Ascending aorta (tissue), 2 donors: ENCODE results near the gene STAT4. TPM values are rescaled to one million over a fixed set of nuclear protein-coding genes. Genes with fewer than 3 reads are reported as not detected.
A peak's percentile ranks its signal among the peaks of the same experiment; 100 is the strongest.
"Not testable (repeated sequence)": the region's sequence is repeated elsewhere in the genome, so short reads cannot be mapped to it uniquely, and the experiment has no call there.

Source experiments
- DNase-seq, 2 donors: peaks; one replicate each; pipeline ENCODE4 v3.0.0-alpha.2; 2019; ENCODE audit warnings: low spot score in 2 of 2
- H3K27ac ChIP-seq, 2 donors: fragments of 200-600 bp; sonication (generic); one replicate each; pipeline ENCODE4 v1.5.1; 2016 to 2017; ENCODE audit warnings: mild to moderate bottlenecking in 1 of 2
- H3K27me3 ChIP-seq: fragments of 200-600 bp; sonication (generic); one replicate; pipeline ENCODE4 v1.5.1; 2017
- H3K36me3 ChIP-seq, 2 donors: fragments of 200-600 bp; sonication (generic); one replicate each; pipeline ENCODE4 v1.5.1; 2016
- H3K4me1 ChIP-seq, 2 donors: fragments of 200-600 bp; sonication (generic); one replicate each; pipeline ENCODE4 v1.5.1; 2016 to 2017; ENCODE audit warnings: mild to moderate bottlenecking in 1 of 2
- H3K4me3 ChIP-seq, 2 donors: fragments of 200-600 bp; sonication (generic); one replicate each; pipeline ENCODE4 v1.5.1; 2016 to 2017; ENCODE audit warnings: mild to moderate bottlenecking in 1 of 2
- H3K9me3 ChIP-seq, 2 donors: fragments of 200-600 bp; sonication (generic); one replicate each; pipeline ENCODE4 v1.5.1; 2016
- intact Hi-C: fragments of 100-400 bp; cut with DNase I; formaldehyde crosslinking; loops from one replicate; pipeline ENCODE4 v1.15.1; 2023
- total RNA-seq: library from RNA; depleted of rRNA; stranded (reverse); fragments of >200 nt; gene quantifications from one replicate; pipeline ENCODE4 v1.1.0, GENCODE V29; 2016
- TF ChIP-seq, protein P1 (sequence below), 3 experiments: fragments of 200-600 bp in 2 of 3; fragments of 450-650 bp in 1 of 3; sonication (generic) in 2 of 3; IDR thresholded peaks; one replicate each; pipeline ENCODE4 v1.5.1; 2016 to 2019; ENCODE audit warnings: antibody characterized with exemption in 3 of 3, mild to moderate bottlenecking in 1 of 3, moderate library complexity in 1 of 3

The STAT4 gene
- total RNA-seq, 1 donor from 2014 or later: 0.85 TPM

GRCh38 chr2:190999058-190999457 is 151.7 kb downstream of the STAT4 start:
- no peaks in the 10 kb centered on the region for H3K9me3 ChIP-seq
- TF ChIP-seq, protein P1, sequence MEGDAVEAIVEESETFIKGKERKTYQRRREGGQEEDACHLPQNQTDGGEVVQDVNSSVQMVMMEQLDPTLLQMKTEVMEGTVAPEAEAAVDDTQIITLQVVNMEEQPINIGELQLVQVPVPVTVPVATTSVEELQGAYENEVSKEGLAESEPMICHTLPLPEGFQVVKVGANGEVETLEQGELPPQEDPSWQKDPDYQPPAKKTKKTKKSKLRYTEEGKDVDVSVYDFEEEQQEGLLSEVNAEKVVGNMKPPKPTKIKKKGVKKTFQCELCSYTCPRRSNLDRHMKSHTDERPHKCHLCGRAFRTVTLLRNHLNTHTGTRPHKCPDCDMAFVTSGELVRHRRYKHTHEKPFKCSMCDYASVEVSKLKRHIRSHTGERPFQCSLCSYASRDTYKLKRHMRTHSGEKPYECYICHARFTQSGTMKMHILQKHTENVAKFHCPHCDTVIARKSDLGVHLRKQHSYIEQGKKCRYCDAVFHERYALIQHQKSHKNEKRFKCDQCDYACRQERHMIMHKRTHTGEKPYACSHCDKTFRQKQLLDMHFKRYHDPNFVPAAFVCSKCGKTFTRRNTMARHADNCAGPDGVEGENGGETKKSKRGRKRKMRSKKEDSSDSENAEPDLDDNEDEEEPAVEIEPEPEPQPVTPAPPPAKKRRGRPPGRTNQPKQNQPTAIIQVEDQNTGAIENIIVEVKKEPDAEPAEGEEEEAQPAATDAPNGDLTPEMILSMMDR (IDR thresholded peaks at IDR 0.05): no peak
- no peaks in the 10 kb centered on the region for H3K27me3 ChIP-seq
- no peak for DNase-seq
- H3K4me3 ChIP-seq: no peak overlapping the region
- intact Hi-C loops: no loop called here
- H3K4me1 ChIP-seq: no peaks in the 10 kb centered on the region
- H3K27ac ChIP-seq: no peak overlapping the region
- peaks cover 56 to 95% of the 10 kb centered on the region in 2 donors for H3K36me3 ChIP-seq

DNA sequence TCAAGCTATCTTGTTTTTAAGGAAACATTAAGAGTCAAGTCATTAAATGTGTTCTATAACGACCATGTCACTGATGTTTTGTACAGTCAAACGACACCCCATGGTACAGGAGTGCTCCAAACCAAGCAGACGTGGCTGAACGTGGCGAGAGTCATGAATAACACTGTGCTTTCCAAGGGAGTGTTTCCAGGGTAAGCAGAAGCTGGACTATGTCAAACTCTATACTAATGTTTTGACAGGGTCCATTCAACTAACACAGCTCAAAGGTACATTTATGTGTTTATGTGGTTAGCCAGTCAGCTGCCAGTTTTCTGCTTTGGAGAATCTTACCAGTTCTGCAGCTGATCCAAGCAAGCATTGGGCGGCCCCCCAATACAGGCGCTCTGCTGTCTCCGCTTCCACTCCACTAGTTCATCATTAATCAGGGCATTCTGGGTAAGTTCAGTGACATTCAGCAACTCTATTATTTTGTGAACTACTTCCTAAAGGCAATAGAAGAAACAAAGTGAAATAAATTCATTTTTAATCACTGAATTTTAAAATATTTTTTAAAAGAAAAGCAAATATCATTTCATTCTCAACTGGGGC is 153.2 kb downstream of the STAT4 start:
- peaks cover 54 to 95% of the 10 kb centered on the region in 2 donors for H3K36me3 ChIP-seq
- no peaks in the 10 kb centered on the region for H3K27me3 ChIP-seq
- H3K9me3 ChIP-seq: no peaks in the 10 kb centered on the region
- DNase-seq: no peak
- intact Hi-C loops: no loop called here
- no peak overlapping the region for H3K27ac ChIP-seq
- TF ChIP-seq, protein P1 (IDR thresholded peaks at IDR 0.05): no peak
- H3K4me3 ChIP-seq: no peak overlapping the region
- H3K4me1 ChIP-seq: no peaks in the 10 kb centered on the region

GRCh38 chr2:190996947-190997346 is 153.8 kb downstream of the STAT4 start:
- H3K9me3 ChIP-seq: no peaks in the 10 kb centered on the region
- no peak overlapping the region for H3K4me3 ChIP-seq
- TF ChIP-seq, protein P1 (IDR thresholded peaks at IDR 0.05): no peak
- intact Hi-C loops: no loop called here
- no peaks in the 10 kb centered on the region for H3K4me1 ChIP-seq
- H3K27me3 ChIP-seq: no peaks in the 10 kb centered on the region
- peaks cover 54 to 90% of the 10 kb centered on the region in 2 donors for H3K36me3 ChIP-seq
- H3K27ac ChIP-seq: no peak overlapping the region
- DNase-seq: no peak

- DNase-seq: no peak
- TF ChIP-seq, protein P1 (IDR thresholded peaks at IDR 0.05): peak in 2 of 3 experiments; percentile 18 to 44
- Histone ChIP-seq H3K4me1 (no peaks in the 10 kb centered on the region), H3K27ac (no peak overlapping the region), H3K9me3 (no peaks in the 10 kb centered on the region), H3K27me3 (no peaks in the 10 kb centered on the region), H3K36me3 (peaks cover 55 to 85% of the 10 kb centered on the region in 2 donors), H3K4me3 (no peak overlapping the region)
- intact Hi-C loops: no loop called here
Observed at GRCh38 chr2:190996338-190996946, 154.4 kb downstream of the STAT4 start.

DNA sequence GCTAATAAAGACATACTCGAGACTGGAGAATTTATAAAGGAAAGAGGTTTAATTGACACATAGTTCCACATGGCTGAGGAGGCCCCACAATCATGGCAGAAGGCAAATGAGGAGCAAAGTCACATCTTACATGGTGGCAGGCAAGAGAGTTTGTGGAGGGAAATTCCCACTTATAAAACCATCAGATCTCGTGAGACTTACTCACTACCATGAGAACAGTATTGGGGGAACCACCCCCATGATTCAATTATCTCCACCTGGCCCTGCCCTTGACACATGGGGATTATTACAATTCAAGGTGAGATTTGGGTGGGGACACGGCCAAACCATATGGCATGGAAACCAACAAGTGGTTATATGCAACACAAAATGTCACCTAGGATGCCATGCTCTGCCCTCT is 155.5 kb downstream of the STAT4 start:
- H3K4me3 ChIP-seq, H3K9me3 ChIP-seq, intact Hi-C loops, H3K4me1 ChIP-seq, H3K27me3 ChIP-seq, DNase-seq, H3K27ac ChIP-seq: not testable (repeated sequence)
- peaks cover 59 to 86% of the 10 kb centered on the region in 2 donors for H3K36me3 ChIP-seq

DNA sequence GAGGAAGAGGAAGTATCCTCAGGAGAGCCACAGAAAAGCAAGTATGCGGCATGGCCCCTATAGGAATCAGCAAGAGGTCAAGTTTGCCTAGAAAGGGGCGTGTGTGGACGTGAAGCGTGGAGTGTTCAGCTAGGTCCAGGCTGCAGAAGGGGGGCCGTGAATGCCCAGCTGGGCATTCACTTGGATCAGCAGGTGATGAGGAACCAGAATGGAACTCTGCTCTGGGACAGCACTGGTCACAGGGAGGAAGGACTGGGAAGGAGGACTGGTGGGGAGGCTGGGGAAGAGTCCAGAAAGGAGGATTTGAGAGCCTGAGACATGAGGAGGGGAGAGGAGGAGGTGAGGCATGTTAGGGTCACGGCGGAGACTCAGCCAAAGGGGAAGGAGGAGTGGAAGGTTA is 156.6 kb downstream of the STAT4 start:
- Histone ChIP-seq H3K9me3 (no peaks in the 10 kb centered on the region), H3K36me3 (peaks cover 65 to 87% of the 10 kb centered on the region in 2 donors), H3K4me1 (no peaks in the 10 kb centered on the region), H3K27ac (no peak overlapping the region), H3K4me3 (no peak overlapping the region), H3K27me3 (no peaks in the 10 kb centered on the region)
- no peak for DNase-seq
- TF ChIP-seq, protein P1 (IDR thresholded peaks at IDR 0.05): no peak
- intact Hi-C loops: no loop called here
